Activated CD8-positive, alpha-beta T cell treated with anti-CD3 and anti-CD28 coated beads, Interleukin-2, amount 10 ng/mL, durations not matched to agents 7 days and 5 days (primary cell): ENCODE data around the gene CFAP45. TPM values are rescaled to one million over a fixed set of nuclear protein-coding genes. Genes with fewer than 3 reads are reported as not detected.

Experiments used
- ATAC-seq: fragments of 150-1000 bp; cut with Tn5 transposase; one replicate; pipeline ENCODE4 v1.10.0; 2021; ENCODE audit warnings: moderate library complexity
- CTCF ChIA-PET: fragments of 350-600 bp; sonication (Branson Sonifier 250); formaldehyde crosslinking; loops from one replicate; lab custom pipeline; 2021; ENCODE audit warnings: antibody characterized with exemption; lab: Charles Lee
- POLR2A ChIA-PET: fragments of 350-600 bp; sonication (Branson Sonifier 250); formaldehyde crosslinking; loops from one replicate; lab custom pipeline; 2021; ENCODE audit warnings: antibody characterized with exemption; lab: Charles Lee
- DNase-seq: peaks from one replicate; pipeline ENCODE4 v3.0.0-alpha.2; 2020
- H3K27ac Mint-ChIP-seq: one replicate; pipeline ENCODE4 v1.8.0; 2021; ENCODE audit warnings: mild to moderate bottlenecking, mixed read lengths
- H3K27me3 Mint-ChIP-seq: one replicate; pipeline ENCODE4 v1.8.0; 2021; ENCODE audit warnings: low read depth, mixed read lengths
- H3K36me3 Mint-ChIP-seq: one replicate; pipeline ENCODE4 v1.8.0; 2021; ENCODE audit warnings: low read depth, mixed read lengths
- H3K4me1 Mint-ChIP-seq: one replicate; pipeline ENCODE4 v1.8.0; 2021; ENCODE audit warnings: low read depth, mixed read lengths
- H3K4me3 Mint-ChIP-seq: one replicate; pipeline ENCODE4 v1.8.0; 2021; ENCODE audit warnings: mild to moderate bottlenecking, mixed read lengths
- H3K9me3 Mint-ChIP-seq: one replicate; pipeline ENCODE4 v1.8.0; 2022; ENCODE audit warnings: mixed read lengths; ENCODE audit not compliant: insufficient read depth
- total RNA-seq, 2 experiments: library from RNA; stranded (reverse); gene quantifications; one replicate each; pipeline ENCODE4 v1.2.3, GENCODE V29; 2021

CFAP45 gene
- total RNA-seq, 2 experiments from 2014 or later = 0.34 to 0.79 TPM

DNA sequence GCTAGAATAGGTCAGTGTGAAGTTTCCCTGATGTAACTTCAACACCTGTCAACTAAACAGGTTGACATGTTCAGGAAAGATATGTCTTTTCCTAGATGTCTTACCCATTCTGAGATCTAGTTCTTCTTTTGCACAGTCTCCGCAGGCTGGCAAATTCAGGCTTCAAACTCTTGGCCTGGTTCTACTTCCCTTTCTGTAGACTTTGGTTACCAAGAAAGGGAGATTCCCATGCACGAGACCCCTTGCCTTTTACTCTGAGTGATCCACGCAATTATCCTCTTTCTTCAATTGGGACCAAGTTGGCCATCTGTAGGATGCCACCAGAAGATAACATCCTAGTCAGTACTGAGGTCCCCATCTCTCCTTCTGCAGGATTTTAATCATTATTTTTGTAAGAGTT, 2.0 kb downstream of the CFAP45 start:
- POLR2A ChIA-PET = no interaction called here
- Mint-ChIP-seq H3K36me3 (no peaks in the 10 kb centered on the region), H3K4me1 (no peaks in the 10 kb centered on the region), H3K4me3 (no peak overlapping the region), H3K9me3 (no peaks in the 10 kb centered on the region), H3K27ac (no peak overlapping the region), H3K27me3 (peaks cover 17% of the 10 kb centered on the region)
- DNase-seq (no peak), ATAC-seq (no peak)
- CTCF ChIA-PET = interaction anchor here (2.4 kb wide), 1 partner anchor 109 kb away, joined by 12 read pairs; no protein-coding TSS in a partner anchor

GRCh38 chr1:159896546-159896930, 3.4 kb downstream of the CFAP45 start:
- no peaks in the 10 kb centered on the region for H3K9me3 Mint-ChIP-seq
- H3K27me3 Mint-ChIP-seq = peaks cover 17% of the 10 kb centered on the region
- no peaks in the 10 kb centered on the region for H3K36me3 Mint-ChIP-seq
- DNase-seq (no peak), ATAC-seq (no peak)
- H3K4me1 Mint-ChIP-seq = peaks cover 3% of the 10 kb centered on the region
- no peak overlapping the region for H3K4me3 Mint-ChIP-seq
- CTCF ChIA-PET = interaction anchor here (2.4 to 19.2 kb wide), 2 partner anchors 94 to 110 kb away, joined by 12 to 483 read pairs; partner anchors contain the start of gene FCRL6
- POLR2A ChIA-PET = interaction anchor here (5.0 kb wide), 1 partner anchor 28 kb away, joined by 33 read pairs; the partner anchor contains the start of gene TAGLN2
- H3K27ac Mint-ChIP-seq = no peak overlapping the region

DNA sequence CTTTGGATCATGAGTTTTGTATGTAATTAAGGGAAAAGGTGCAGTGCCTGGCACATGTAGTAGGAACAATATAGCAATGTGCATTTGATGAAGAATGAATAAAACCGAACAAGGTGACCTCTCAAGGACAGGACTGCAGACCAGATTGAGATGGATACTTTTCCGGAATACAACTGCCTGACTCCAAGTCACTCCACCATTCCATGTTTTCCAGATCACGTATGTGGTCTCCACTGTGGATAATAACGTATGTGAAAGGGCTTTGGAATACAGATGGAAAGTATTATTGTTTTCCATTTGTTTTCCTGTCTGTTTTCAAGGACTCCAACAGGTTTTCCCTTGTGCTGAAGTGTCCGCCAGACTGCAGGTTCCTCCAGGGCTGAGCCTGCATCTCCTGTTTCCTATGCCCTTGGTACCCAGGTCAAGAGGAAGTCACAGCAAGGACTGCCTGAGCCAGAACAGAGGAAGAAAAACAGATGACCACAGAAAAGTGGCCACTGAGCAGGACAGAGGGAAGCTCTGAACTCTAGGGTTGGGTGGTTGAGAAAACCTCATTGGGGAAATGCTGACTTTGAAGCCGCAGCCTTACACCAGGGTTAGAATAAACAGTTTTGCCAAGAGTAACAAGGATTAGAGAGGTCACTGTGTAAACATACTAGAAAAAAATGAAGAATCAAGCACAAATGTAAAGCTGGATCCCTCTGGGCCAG, 4.0 kb downstream of the CFAP45 start:
- peaks cover 17% of the 10 kb centered on the region for H3K27me3 Mint-ChIP-seq
- CTCF ChIA-PET = interaction anchor here (1.0 to 19.2 kb wide), 6 partner anchors 43 to 115 kb away, joined by 3 to 483 read pairs (median 8); partner anchors contain the start of genes DUSP23 and FCRL6

GRCh38 chr1:159895286-159895685, 4.7 kb downstream of the CFAP45 start:
- DNase-seq = no peak
- Mint-ChIP-seq H3K27ac (no peak overlapping the region), H3K4me1 (peaks cover 9% of the 10 kb centered on the region), H3K9me3 (no peaks in the 10 kb centered on the region), H3K4me3 (no peak overlapping the region), H3K27me3 (peaks cover 17% of the 10 kb centered on the region), H3K36me3 (no peaks in the 10 kb centered on the region)
- CTCF ChIA-PET = interaction anchor here (0.9 to 19.2 kb wide), 7 partner anchors 30 to 114 kb away, joined by 3 to 483 read pairs (median 5); partner anchors contain the start of genes DUSP23, FCRL6 and TAGLN2
- POLR2A ChIA-PET = interaction anchor here (5.0 kb wide), 1 partner anchor 29 kb away, joined by 33 read pairs; the partner anchor contains the start of gene TAGLN2
- no peak for ATAC-seq

More for the DNA sequence above, 4.0 kb downstream of the CFAP45 start:
- no peaks in the 10 kb centered on the region for H3K36me3 Mint-ChIP-seq
- H3K9me3 Mint-ChIP-seq = no peaks in the 10 kb centered on the region
- no peak overlapping the region for H3K27ac Mint-ChIP-seq
- H3K4me1 Mint-ChIP-seq = peaks cover 7% of the 10 kb centered on the region
- no peak for ATAC-seq
- DNase-seq = no peak
- no peak overlapping the region for H3K4me3 Mint-ChIP-seq
- POLR2A ChIA-PET = interaction anchor here (5.0 kb wide), 1 partner anchor 28 kb away, joined by 33 read pairs; the partner anchor contains the start of gene TAGLN2

GRCh38 chr1:159892944-159893343, 7.0 kb downstream of the CFAP45 start:
- Mint-ChIP-seq H3K9me3 (no peaks in the 10 kb centered on the region), H3K36me3 (no peaks in the 10 kb centered on the region), H3K27ac (no peak overlapping the region), H3K4me3 (no peak overlapping the region), H3K27me3 (peaks cover 17% of the 10 kb centered on the region), H3K4me1 (peaks cover 21% of the 10 kb centered on the region)
- DNase-seq (peak; percentile 44), ATAC-seq (no peak)
- ChIA-PET POLR2A (interaction anchor here (0.7 to 5.0 kb wide), 5 partner anchors 12 to 115 kb away, joined by 3 to 33 read pairs (median 3); partner anchors contain the start of gene TAGLN2), CTCF (interaction anchor here (0.7 to 19.2 kb wide), 38 partner anchors 9 to 760 kb away, joined by 3 to 483 read pairs (median 6); partner anchors contain the start of genes DUSP23, FCRL6, IGSF9 and SLAMF8)

DNA sequence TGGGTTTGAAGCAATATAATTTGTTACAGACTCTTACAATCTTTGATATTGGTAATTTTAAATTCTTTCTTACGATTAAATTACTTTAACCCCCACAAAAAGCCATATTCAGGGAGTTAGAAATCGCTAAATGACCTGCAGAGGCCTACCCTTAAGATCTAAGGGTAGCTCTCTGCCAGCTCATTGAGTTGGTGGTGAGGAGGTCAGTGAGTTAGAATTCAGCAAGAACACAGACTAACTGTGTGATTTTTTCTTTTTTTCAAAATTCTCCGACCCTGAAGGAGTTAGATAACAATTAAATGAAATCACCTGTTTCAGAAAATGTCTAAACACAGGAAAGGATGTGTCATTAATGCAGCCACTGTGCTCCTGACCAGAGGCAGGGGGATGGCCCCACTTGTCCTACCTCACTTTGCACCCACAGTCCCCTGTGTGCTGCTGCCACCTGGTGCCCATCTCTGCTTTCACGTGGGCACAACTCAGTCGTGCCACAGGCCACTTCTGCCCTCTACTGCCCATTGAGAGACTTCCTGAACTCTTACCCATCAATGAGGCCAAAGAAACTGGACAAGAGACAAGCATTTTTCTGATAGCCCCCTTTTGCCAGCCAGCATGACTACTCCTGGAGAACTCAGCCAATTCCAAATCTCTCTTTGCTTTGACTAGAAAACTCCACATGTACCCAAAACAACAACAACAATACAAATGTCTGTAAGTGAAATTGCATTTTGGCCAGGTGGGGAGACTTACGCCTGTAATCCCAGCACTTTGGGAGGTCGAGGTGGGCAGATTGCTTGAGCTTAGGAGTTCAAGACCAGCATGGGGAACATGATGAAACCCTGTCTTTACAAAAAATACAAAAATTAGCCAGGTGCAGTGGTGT, 8.4 kb downstream of the CFAP45 start:
- POLR2A ChIA-PET = interaction anchor here (1.2 kb wide), 1 partner anchor 93 kb away, joined by 3 read pairs; no protein-coding TSS in a partner anchor

DNA sequence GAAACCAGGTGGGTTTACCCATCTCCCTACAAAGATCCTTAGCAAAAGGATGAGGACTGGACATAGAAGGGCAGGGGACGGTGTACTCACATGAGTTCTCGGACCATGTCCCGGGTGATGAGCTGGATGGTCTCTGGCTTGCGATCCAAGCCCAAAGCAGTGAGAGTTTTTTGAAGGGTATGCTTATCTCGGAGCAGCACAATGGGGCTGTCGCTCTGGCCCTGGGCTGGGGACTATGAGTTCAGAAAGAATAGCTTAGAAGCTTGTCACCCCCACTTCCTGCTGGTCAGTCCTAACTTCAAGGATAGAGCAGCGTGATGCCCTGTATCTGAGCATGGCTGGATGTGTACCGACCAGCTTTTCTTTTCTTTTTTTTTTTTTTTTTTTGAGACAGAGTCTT, 9.6 kb downstream of the CFAP45 start:
- DNase-seq = no peak
- ChIA-PET CTCF (interaction anchor here (0.9 to 19.2 kb wide), 24 partner anchors 10 to 676 kb away, joined by 3 to 483 read pairs (median 6); partner anchors contain the start of genes DUSP23, FCRL6 and SLAMF8), POLR2A (interaction anchor here (1.0 to 1.9 kb wide), 2 partner anchors 33 to 92 kb away, joined by 3 to 5 read pairs; no protein-coding TSS in a partner anchor)
- Mint-ChIP-seq H3K27ac (no peak overlapping the region), H3K4me1 (peaks cover 21% of the 10 kb centered on the region), H3K9me3 (no peaks in the 10 kb centered on the region), H3K36me3 (no peaks in the 10 kb centered on the region), H3K4me3 (no peak overlapping the region), H3K27me3 (peaks cover 11% of the 10 kb centered on the region)
- no peak for ATAC-seq

More for the DNA sequence above, 8.4 kb downstream of the CFAP45 start:
- ATAC-seq (peak; percentile 98), DNase-seq (peak; percentile 84)
- Mint-ChIP-seq H3K4me1 (peaks cover 21% of the 10 kb centered on the region), H3K4me3 (no peak overlapping the region), H3K36me3 (no peaks in the 10 kb centered on the region), H3K9me3 (no peaks in the 10 kb centered on the region), H3K27ac (no peak overlapping the region), H3K27me3 (peaks cover 14% of the 10 kb centered on the region)
- CTCF ChIA-PET = interaction anchor here (0.6 to 19.2 kb wide), 54 partner anchors 9 to 759 kb away, joined by 3 to 483 read pairs (median 4); partner anchors contain the start of genes DUSP23, FCRL6, IGSF9 and SLAMF8

GRCh38 chr1:159889821-159890252, 10.1 kb downstream of the CFAP45 start:
- H3K9me3 Mint-ChIP-seq = no peaks in the 10 kb centered on the region
- ChIA-PET CTCF (interaction anchor here (0.9 to 19.2 kb wide), 15 partner anchors 10 to 118 kb away, joined by 3 to 483 read pairs (median 9); partner anchors contain the start of genes DUSP23, FCRL6 and SLAMF8), POLR2A (interaction anchor here (1.0 to 1.9 kb wide), 3 partner anchors 34 to 91 kb away, joined by 3 to 5 read pairs (median 4); no protein-coding TSS in a partner anchor)
- H3K27ac Mint-ChIP-seq = no peak overlapping the region
- no peak overlapping the region for H3K4me3 Mint-ChIP-seq
- DNase-seq = no peak
- ATAC-seq = no peak
- no peaks in the 10 kb centered on the region for H3K36me3 Mint-ChIP-seq
- H3K27me3 Mint-ChIP-seq = peaks cover 11% of the 10 kb centered on the region
- H3K4me1 Mint-ChIP-seq = peaks cover 21% of the 10 kb centered on the region

DNA sequence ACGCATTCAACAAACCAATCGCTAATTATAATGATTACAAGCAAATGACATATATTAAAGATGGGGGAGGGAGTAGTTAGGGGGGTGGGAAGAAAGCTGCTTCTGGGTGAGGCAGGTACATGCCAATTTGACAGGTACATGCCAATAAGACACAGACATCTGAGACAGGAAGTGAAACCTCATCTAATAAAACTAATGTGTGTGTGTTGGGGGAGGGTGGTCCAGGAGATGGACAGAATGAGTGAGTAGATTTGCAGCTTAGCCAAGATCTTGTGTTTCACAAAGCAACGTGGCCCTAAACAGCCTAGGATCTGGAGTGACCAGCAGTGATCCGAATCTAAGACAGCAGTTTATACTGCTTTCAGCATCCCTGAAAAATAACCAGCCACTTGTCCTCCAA, 10.8 kb downstream of the CFAP45 start:
- Mint-ChIP-seq H3K27me3 (peaks cover 9% of the 10 kb centered on the region), H3K4me1 (peaks cover 21% of the 10 kb centered on the region), H3K9me3 (no peaks in the 10 kb centered on the region), H3K36me3 (no peaks in the 10 kb centered on the region), H3K27ac (no peak overlapping the region), H3K4me3 (no peak overlapping the region)
- ATAC-seq (no peak), DNase-seq (no peak)
- ChIA-PET POLR2A (interaction anchor here (0.6 to 1.9 kb wide), 3 partner anchors 34 to 1377 kb away, joined by 4 to 5 read pairs (median 4); no protein-coding TSS in a partner anchor), CTCF (interaction anchor here (1.3 to 19.2 kb wide), 9 partner anchors 10 to 119 kb away, joined by 4 to 483 read pairs (median 21); partner anchors contain the start of genes DUSP23, FCRL6 and SLAMF8)

- ChIA-PET CTCF (interaction anchor here (19.2 kb wide), 1 partner anchor 82 kb away, joined by 483 read pairs; the partner anchor contains the start of gene FCRL6), POLR2A (no interaction called here)
- DNase-seq (no peak), ATAC-seq (no peak)
- Mint-ChIP-seq H3K9me3 (no peaks in the 10 kb centered on the region), H3K27ac (no peak overlapping the region), H3K27me3 (peaks cover 3% of the 10 kb centered on the region), H3K4me1 (peaks cover 2% of the 10 kb centered on the region), H3K4me3 (no peak overlapping the region), H3K36me3 (no peaks in the 10 kb centered on the region)
Observed at GRCh38 chr1:159884296-159884695, 15.7 kb downstream of the CFAP45 start.
